RPMI8226 (cell line): ENCODE data around the gene ZNG1B.
A peak's percentile ranks its signal among the peaks of the same experiment; 100 is the strongest.
"Not testable (repeated sequence)": the region's sequence is repeated elsewhere in the genome, so short reads cannot be mapped to it uniquely, and the experiment has no call there.

ENCODE experiments used
- DNase-seq: peaks from one replicate; pipeline ENCODE4 v3.0.0-alpha.2; 2015

Gene ZNG1B

DNA sequence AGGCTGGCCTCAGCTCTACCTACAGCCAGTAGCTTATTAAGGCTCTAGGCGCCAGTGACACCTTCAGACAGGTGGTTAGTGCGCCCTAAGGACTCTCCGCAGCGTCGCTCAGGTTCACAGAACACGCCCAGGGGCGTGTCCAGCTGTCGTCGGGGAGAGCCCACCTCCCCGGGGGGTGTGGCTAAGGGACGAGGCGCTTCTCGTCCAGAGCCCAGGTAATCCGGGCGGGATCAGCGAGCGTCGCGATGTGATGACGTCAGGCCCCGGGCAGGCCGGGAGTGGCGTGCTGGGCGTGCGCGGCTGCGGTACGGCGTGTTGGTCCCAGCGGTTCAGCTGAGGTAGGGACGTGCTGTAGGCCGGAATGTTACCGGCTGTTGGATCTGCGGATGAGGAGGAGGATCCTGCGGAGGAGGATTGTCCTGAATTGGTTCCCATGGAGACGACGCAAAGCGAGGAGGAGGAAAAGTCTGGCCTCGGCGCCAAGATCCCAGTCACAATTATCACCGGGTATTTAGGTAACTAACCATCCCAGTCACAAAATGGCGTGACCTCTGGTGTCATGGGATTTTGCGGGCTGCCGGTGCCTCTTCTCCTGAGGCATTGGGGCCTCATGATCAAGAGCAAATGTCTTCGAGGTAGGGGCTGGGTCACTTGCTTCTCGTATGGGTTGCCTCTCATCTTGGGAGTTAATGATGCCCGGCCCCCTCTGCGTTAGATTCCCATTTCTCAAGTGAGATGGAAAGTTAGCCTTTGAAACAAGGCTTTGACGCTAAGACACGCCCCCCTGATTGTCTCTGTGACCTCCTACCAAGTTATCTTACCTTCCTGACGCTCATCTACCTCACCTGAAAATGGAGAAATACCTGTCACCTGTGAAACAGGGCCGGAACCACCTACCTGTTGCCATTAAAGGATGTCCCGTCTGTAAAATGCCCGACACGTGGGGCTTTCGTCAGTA is at the start of gene ZNG1B:
Gene ZNG1B (plus strand): TSS at position 184 of the 958 bp plus-strand sequence. CDS start 178 bp downstream, at position 362.
- peak; percentile 37 for DNase-seq

DNA sequence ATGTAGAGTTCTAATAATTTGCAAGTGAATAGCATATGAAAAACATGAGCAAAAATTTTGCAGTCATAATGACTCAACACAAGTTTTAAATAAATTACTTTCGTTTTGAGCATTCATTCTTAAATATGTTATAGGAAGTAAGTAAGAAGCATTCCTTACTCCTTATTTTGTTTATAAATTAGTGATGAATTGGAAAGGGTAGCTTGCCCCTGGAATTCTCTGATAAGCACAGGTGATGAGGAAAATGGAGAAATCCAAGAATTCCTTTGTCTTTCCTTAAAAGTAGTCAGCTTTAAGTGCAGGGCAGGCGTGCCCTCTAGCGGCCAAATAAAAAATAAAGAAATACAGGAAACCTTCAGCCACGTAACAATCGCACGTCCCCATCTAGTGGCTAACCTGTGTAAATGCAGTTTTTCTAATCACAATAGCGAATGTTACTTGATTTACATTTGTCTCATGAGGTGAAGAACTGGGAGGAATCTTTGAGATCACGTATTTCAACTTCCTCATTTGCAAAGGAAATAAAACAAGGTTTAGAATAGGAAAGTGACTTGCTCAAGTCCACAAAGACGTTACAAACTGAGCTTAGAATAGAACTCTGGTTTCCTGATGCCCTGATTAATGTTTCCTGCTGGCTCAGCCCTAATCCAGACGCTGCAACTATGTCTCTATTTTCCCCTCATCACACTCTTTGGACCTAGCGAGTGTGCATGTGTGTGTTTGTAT is 47.2 kb upstream of the ZNG1B start:
- peak; percentile 72 for DNase-seq

DNA sequence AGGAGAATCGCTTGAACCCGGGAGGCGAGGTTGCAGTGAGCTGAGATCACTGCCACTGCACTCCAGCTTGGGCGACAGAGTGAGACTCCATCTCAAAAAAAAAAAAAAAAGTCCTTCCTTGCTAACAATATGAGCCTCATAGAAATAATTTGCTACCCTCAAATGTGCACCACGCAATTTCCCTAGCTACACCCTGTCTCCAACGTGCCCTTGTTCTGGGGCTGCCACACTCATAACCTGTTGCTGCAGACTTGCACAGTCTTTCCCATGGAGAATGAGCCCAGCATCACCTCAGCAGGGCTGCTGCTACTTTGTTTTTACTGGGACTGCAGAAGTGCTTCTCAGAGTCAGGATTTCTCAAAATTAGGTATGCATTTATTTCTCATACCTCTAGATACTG is 46.4 kb upstream of the ZNG1B start:
- DNase-seq, result no peak

DNA sequence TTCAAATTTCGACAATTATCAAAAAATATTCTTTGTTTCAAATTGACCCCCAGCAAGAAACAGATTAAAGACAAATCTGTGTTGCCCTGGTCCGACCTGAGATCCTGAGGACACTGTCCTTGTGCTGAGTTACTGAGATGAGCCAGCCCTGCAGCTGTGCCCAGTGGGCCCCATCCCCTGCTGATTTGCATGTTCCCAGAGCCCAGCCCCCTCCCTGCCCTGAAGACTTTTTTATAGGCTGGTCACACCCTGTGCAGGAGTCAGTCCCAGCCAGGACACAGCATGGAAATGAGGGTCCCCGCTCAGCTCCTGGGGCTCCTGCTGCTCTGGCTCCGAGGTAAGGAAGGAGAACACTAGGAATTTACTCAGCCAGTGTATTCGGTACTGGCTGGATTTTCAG is 31.4 kb upstream of the ZNG1B start:
- DNase-seq, result peak; percentile 25

DNA sequence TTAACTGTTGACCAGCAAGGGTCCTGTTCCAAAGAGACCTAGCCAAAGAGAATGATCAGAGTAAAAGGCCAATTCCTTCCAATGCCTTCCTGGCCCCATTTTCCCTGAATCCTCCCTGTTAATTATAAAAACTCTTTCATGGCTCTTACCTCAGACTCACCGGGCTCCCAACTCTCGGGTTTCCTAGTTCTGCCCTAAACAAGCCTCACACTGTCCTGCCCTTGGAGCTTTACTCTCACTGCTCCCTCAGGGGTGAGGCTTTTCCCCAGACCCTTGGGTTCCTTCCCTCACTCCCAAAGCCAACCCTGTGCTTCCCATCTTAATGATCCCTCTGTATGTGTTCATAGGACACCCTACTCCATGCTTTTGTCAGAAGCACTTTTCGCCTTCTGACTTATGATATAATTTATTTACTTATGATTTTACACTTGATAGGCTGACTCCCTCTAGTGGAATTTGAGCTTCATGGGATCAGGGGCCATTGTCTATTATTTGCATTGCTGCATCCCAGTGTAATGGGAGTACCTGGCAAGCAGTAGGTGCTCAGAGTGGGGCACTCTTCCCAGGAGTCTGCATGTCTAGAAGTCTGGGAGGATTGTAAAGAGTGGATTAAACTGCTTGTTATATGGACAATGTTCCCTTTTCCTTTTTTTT is 29.9 kb upstream of the ZNG1B start:
- peak; percentile 23 for DNase-seq

- DNase-seq, result not testable (repeated sequence)
Observed at GRCh38 chr2:113411725-113412352, 25.7 kb upstream of the ZNG1B start.

DNA sequence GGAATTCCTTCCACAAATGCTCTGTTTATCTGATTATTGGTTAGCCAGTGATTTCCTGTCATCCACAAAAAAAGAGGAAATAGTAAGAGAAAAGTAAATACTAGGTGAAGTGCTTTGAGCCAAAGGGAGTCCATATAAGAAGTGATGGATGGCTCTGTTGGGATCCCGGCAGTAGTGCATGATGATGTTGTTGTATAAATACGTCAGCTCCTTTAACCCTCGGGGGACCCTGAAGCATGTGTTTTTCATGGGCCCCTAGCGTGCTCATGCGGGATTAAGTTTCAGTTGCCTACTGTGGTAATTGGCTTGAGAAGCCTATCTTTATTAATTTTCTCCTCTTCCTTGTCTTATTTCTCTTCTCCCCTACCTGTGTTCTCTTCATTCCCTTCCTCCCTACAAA is 24.7 kb upstream of the ZNG1B start:
- not testable (repeated sequence) for DNase-seq

- peak; percentile 18 for DNase-seq
Observed at GRCh38 chr2:113431773-113432172, 5.7 kb upstream of the ZNG1B start.

- DNase-seq, result not testable (repeated sequence)
Observed at GRCh38 chr2:113433468-113433867, 4.0 kb upstream of the ZNG1B start.

DNA sequence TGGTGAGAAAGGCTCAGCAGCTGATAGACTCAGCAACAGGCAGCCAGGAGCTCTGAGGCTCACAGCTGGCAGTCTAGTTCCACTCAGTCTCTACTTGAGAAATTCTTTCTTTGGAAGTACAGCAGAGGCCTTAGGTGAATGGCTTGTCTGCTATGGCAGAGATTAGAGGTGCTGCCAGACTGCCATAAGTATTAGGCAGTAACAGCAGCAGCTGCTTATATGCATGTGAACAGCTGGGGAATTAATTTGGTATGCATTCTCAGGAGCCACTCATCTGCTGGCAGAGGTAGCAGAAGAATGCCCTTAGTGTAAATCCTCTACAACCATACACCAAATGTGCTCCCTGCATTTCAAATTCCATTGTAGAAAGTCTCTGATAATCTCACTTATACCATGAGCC is 28.3 kb downstream of the ZNG1B start:
- DNase-seq, result not testable (repeated sequence)

DNA sequence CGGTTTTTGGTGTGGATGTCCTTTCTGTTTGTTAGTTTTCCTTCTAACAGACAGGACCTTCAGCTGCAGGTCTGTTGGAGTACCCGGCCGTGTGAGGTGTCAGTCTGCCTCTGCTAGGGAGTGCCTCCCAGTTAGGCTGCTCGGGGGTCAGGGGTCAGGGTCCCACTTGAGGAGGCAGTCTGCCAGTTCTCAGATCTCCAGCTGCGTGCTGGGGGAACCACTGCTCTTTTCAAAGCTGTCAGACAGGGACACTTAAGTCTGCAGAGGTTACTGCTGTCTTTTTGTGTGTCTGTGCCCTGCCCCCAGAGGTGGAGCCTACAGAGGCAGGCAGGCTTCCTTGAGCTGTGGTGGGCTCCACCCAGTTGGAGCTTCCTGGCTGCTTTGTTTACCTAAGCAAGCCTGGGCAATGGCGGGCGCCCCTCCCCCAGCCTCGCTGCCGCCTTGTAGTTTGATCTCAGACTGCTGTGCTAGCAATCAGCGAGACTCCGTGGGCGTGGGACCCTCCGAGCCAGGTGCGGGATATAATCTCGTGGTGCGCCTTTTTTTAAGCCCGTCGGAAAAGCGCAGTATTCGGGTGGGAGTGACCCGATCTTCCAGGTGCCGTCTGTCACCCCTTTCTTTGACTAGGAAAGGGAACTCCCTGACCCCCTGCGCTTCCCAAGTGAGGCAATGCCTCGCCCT is 39.3 kb downstream of the ZNG1B start:
- not testable (repeated sequence) for DNase-seq

DNA sequence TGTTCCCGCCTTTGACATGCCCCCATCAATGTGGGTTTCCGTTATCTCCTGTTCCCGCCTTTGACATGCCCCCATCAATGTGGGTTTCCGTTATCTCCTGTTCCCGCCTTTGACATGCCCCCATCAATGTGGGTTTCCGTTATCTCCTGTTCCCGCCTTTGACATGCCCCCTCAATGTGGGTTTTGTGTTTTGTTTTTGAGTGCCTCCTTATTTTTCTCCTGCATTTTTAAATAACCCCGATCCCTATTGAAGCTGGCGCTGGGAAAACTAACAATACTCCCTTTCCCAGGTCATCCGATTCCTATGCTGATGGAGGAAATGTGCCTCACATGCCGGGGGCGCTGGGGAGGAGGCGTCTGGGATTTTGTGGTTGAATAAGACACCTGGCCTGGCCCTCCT is 59.0 kb downstream of the ZNG1B start:
- DNase-seq, result not testable (repeated sequence)

DNA sequence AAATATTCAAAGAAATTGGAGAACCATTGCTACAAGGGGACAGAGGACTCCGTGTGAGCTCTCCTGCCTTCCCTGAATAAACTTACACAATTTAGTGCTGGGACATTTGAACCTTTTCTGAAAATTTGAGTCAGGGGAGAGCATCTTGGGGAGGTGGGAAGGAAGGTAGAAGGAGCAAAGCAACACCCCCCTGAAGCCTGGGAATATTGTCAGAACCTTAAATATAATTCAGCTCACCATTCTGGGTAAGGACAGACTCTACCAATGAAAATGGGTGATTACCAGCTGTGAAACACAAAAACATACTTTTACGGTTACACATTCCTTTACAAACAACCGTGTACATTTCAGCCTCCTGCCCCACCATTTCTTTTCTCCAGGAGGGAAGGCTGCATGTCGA is 60.9 kb downstream of the ZNG1B start, which contains the start of gene FOXD4L1:
Gene FOXD4L1 (plus strand): TSS at position 301 of the 400 bp plus-strand sequence. CDS start 592 bp downstream, outside the sequence.
- DNase-seq, result not testable (repeated sequence)

- not testable (repeated sequence) for DNase-seq
Observed at GRCh38 chr2:113499019-113499885, 61.8 kb downstream of the ZNG1B start.

GRCh38 chr2:113499886-113500722 is 62.6 kb downstream of the ZNG1B start:
- DNase-seq, result not testable (repeated sequence)

- not testable (repeated sequence) for DNase-seq
Observed at GRCh38 chr2:113500723-113501038, 63.2 kb downstream of the ZNG1B start.

DNA sequence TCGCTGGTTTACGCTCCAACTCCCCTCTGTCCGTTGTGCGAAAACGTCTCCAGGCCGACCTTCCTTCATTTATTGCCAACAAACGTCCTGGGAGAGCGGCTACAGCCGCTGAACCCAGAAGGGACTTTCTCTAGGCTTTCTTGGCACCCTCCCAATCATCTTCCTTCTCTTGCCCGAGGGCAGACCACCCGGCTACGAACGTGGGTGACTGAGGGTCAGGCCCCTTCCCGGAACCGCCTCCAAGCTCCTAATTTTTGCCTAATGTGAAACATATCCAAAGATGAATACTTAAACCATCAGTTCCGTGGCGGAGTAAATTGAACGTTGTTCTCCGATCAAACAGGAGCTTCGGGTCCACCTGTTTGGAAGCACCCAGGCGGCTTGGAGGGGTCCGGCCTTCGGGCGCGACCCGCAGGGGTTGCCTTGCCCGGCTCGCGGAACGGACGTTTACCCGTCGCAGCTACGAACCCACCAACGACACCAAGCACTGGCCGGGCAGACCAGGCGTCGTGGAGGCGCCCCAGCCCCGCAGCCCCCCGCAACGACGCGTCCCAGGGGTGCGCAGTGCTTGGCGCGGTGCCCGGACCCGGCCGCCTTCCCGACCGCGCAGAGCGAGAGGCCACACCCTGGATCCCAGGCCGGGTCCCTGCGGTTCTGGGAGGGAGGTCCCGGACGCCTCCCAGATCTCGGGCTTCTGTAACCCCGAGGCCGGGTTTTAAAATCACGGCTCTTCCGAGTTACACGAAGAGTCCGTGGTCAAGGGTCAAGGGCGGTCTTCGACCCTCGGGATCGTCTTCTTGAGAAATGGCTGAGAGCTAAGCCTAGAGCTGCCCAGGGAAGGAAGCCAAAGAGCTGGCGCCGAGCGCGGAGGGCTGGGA is 65.0 kb downstream of the ZNG1B start:
- DNase-seq, result not testable (repeated sequence)

DNA sequence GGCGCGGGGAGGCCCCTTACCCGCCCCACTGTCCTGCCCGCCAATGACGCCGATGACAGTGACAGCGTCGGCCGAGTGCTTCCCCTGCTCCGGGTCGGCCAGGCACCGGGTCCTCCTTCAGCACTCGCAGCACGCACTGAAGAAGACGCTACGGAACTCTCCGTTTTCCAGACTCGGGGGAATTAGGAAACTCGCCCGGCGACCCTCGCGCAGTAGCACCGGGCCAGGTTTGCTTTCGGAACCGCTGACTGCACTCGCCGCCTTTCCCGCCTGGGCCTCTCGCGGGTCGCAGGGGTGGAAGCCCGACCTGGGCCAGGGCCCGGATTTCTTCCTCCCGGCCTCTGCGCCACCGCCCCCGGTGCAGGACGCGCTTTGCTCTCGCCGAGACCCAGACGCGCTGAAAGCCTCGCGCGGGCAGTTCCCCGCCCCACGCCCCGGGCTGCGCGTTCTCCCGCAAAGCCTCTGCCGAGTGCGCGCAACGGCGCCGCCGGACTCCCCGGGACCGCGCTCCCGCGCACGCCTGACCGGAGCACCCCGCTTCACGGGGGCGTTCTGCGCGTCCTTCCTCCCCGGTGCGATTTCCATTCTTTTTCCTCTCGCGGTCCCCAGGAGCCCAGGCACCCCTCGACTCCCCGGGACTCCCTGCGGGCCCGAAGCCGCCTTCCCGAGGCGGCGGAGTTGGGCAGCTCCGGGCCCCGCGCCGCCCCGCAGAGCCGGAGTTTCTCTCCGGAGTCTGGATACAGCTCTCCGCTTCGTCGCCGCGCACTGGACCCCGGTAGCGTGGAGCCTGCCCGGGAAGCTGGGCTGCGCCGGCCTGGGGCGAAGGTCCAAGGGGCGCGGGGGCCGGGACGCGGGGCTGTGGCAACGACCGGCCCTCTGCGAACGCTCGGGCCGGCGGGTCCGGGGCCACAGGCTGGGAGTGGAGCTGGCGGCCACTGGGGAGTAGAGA is 65.9 kb downstream of the ZNG1B start:
- DNase-seq, result peak; percentile 31
